ENCODE results near the gene VARS1. TPM values are rescaled to one million over a fixed set of nuclear protein-coding genes. Genes with fewer than 3 reads are reported as not detected.
"Not testable (repeated sequence)": the region's sequence is repeated elsewhere in the genome, so short reads cannot be mapped to it uniquely, and the experiment has no call there.

The VARS1 gene
- total and polyA plus RNA-seq, 7 donors, result 6.0 to 50.9 (median 25.0) TPM

DNA sequence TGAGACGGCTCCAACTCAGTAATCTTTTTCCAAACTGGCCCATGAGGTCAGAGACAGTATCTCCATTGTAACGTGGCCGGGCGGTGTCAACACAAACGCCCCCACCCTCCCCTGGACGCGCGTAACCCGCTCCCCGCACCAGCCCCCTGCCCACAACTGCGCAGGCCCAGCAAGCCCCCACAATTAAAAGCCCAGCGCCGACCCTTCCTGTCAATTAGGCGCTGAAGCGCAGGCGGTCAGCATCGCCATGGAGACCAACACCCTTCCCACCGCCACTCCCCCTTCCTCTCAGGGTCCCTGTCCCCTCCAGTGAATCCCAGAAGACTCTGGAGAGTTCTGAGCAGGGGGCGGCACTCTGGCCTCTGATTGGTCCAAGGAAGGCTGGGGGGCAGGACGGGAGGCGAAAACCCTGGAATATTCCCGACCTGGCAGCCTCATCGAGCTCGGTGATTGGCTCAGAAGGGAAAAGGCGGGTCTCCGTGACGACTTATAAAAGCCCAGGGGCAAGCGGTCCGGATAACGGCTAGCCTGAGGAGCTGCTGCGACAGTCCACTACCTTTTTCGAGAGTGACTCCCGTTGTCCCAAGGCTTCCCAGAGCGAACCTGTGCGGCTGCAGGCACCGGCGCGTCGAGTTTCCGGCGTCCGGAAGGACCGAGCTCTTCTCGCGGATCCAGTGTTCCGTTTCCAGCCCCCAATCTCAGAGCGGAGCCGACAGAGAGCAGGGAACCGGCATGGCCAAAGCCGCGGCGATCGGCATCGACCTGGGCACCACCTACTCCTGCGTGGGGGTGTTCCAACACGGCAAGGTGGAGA is 19.7 kb upstream of the VARS1 start, which contains the start of the genes HSPA1A and HSPA1L:
TSS of gene HSPA1A (plus strand) at position 519 of the 814 bp plus-strand sequence. CDS start at position 733, 214 bp downstream.
TSS of gene HSPA1L (minus strand) at position 259 of the 814 bp plus-strand sequence. CDS start 3,311 bp downstream, outside the sequence.
- intact Hi-C loops (cut with DNase I), result no loop called here
- TF ChIP-seq CTCF (IDR thresholded peaks at IDR 0.05), result no peak
- TF ChIP-seq POLR2AphosphoS5 (IDR thresholded peaks at IDR 0.05), result peak; percentile 100
- TF ChIP-seq POLR2A (IDR thresholded peaks at IDR 0.05), result peak; percentile 100
- TF ChIP-seq EP300 (IDR thresholded peaks at IDR 0.05), result peak in 1 of 4 donors; percentile 74

DNA sequence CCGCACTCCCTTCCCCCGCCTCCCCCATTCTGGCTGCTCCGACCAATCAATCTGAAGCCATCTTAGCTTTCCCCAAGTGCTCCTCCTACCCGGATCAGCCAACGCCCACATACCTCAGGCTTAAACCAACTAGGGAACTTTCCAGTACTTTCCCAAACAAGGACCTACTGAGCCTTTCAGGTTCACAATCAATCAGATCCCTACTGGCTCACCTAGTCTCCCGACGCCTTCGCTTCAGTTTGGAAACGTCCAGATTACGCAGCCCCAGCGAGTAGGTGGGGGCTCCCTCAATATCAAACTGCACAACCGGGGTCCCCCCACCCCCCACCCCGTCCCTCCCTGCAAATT is 19.1 kb upstream of the VARS1 start:
- peak in 1 of 2 donors; percentile 60 for TF ChIP-seq POLR2A (IDR thresholded peaks at IDR 0.05)
- TF ChIP-seq CTCF (IDR thresholded peaks at IDR 0.05), result no peak
- peak in 1 of 4 donors; percentile 80 for TF ChIP-seq EP300 (IDR thresholded peaks at IDR 0.05)
- peak; percentile 76 to 95 (median 84) for TF ChIP-seq POLR2AphosphoS5 (IDR thresholded peaks at IDR 0.05)
- H3K27me3 ChIP-seq, result no peaks in the 10 kb centered on the region
- 1% methylated on average over 13 of the region's 13 CpGs for WGBS, 2 donors
- H3K36me3 ChIP-seq, result no peaks in the 10 kb centered on the region
- peak overlapping the region; percentile 42 to 67 (median 62) for H3K4me3 ChIP-seq
- intact Hi-C loops (cut with DNase I), result no loop called here
- H3K9me3 ChIP-seq, result no peaks in the 10 kb centered on the region
- H3K27ac ChIP-seq, result peak overlapping the region; percentile 95 to 100 (median 99)
- peak; percentile 99 for DNase-seq
- peaks cover 0 to 35% (median 34%) of the 10 kb centered on the region in 4 donors for H3K4me1 ChIP-seq

More for the DNA sequence above, 19.7 kb upstream of the VARS1 start, which contains the start of the genes HSPA1A and HSPA1L:
- Histone ChIP-seq H3K9me3 (no peaks in the 10 kb centered on the region), H3K36me3 (no peaks in the 10 kb centered on the region), H3K27me3 (no peaks in the 10 kb centered on the region), H3K4me3 (peak within 1 kb of the TSS; percentile 61 to 78 (median 65)), H3K27ac (peak within 1 kb of the TSS; percentile 95 to 100 (median 99)), H3K4me1 (peaks cover 0 to 41% (median 39%) of the 10 kb centered on the region in 4 donors)
- DNase-seq, result peak; percentile 99
- WGBS, 2 donors, result 1% methylated on average over 56 of the region's 56 CpGs

GRCh38 chr6:31813465-31813849 is 17.9 kb upstream of the VARS1 start:
- H3K9me3 ChIP-seq, result no peaks in the 10 kb centered on the region
- H3K27ac ChIP-seq, result peak overlapping the region; percentile 95 to 100 (median 99)
- no peaks in the 10 kb centered on the region for H3K27me3 ChIP-seq
- H3K36me3 ChIP-seq, result no peaks in the 10 kb centered on the region
- DNase-seq, result no peak
- TF ChIP-seq EP300 (IDR thresholded peaks at IDR 0.05) (no peak), CTCF (IDR thresholded peaks at IDR 0.05) (no peak), POLR2A (IDR thresholded peaks at IDR 0.05) (no peak), POLR2AphosphoS5 (IDR thresholded peaks at IDR 0.05) (no peak)
- intact Hi-C loops (cut with DNase I), result no loop called here
- peak overlapping the region in 2 of 4 donors; percentile 61 to 67 for H3K4me3 ChIP-seq
- WGBS, 2 donors, result 92 to 94% methylated on average over 7 of the region's 7 CpGs
- peaks cover 0 to 24% (median 23%) of the 10 kb centered on the region in 4 donors for H3K4me1 ChIP-seq

GRCh38 chr6:31811645-31812044 is 16.1 kb upstream of the VARS1 start:
- H3K9me3 ChIP-seq, result no peaks in the 10 kb centered on the region
- H3K27me3 ChIP-seq, result no peaks in the 10 kb centered on the region
- TF ChIP-seq EP300 (IDR thresholded peaks at IDR 0.05) (no peak), POLR2AphosphoS5 (IDR thresholded peaks at IDR 0.05) (no peak), POLR2A (IDR thresholded peaks at IDR 0.05) (no peak), CTCF (IDR thresholded peaks at IDR 0.05) (no peak)
- 95 to 97% methylated on average over 12 of the region's 12 CpGs for WGBS, 2 donors
- DNase-seq, result no peak
- no peaks in the 10 kb centered on the region for H3K36me3 ChIP-seq
- H3K4me1 ChIP-seq, result peaks cover 0 to 22% (median 21%) of the 10 kb centered on the region in 4 donors
- no peak overlapping the region for H3K27ac ChIP-seq
- no peak overlapping the region for H3K4me3 ChIP-seq
- intact Hi-C loops (cut with DNase I), result no loop called here

- H3K36me3 ChIP-seq; DNase-seq; intact Hi-C loops (cut with DNase I); H3K27me3 ChIP-seq; H3K9me3 ChIP-seq; H3K27ac ChIP-seq; H3K4me3 ChIP-seq: not testable (repeated sequence)
- WGBS, 2 donors, result 84 to 92% methylated on average over 10 of the region's 10 CpGs
- peaks cover 0 to 30% (median 25%) of the 10 kb centered on the region in 4 donors for H3K4me1 ChIP-seq
Measured at GRCh38 chr6:31808599-31808998, 13.0 kb upstream of the VARS1 start.

All from sigmoid colon (tissue), 7 donors.